ENCODE data around the gene DNAAF6. TPM values are rescaled to one million over a fixed set of nuclear protein-coding genes. Genes with fewer than 3 reads are reported as not detected.
"Not testable (repeated sequence)": the region's sequence is repeated elsewhere in the genome, so short reads cannot be mapped to it uniquely, and the experiment has no call there.

DNAAF6 gene
- total RNA-seq, 1 donor from 2014 or later, result not detected

GRCh38 chrX:107171369-107172102 is 34.9 kb upstream of the DNAAF6 start:
- Histone ChIP-seq H3K27me3 (ENCODE audit: control insufficient read depth, insufficient read depth, low read length) (no peaks in the 10 kb centered on the region), H3K36me3 (ENCODE audit: control insufficient read depth, insufficient read depth, low read length) (no peaks in the 10 kb centered on the region), H3K4me3 (ENCODE audit: low read depth, low read length) (no peak overlapping the region)
- TF ChIP-seq CTCF (IDR thresholded peaks at IDR 0.05; ENCODE audit: insufficient read depth, low read length, severe bottlenecking), result no peak
- DNase-seq (ENCODE audit: low read depth), result peak; percentile 54
- no peak for FAIRE-seq

GRCh38 chrX:107197319-107197718 is 9.1 kb upstream of the DNAAF6 start:
- FAIRE-seq (no peak), DNase-seq (ENCODE audit: low read depth) (no peak)
- Histone ChIP-seq H3K4me3 (ENCODE audit: low read depth, low read length) (no peak overlapping the region), H3K27me3 (ENCODE audit: control insufficient read depth, insufficient read depth, low read length) (no peaks in the 10 kb centered on the region), H3K36me3 (ENCODE audit: control insufficient read depth, insufficient read depth, low read length) (no peaks in the 10 kb centered on the region)
- TF ChIP-seq CTCF (IDR thresholded peaks at IDR 0.05; ENCODE audit: insufficient read depth, low read length, severe bottlenecking), result no peak

GRCh38 chrX:107198074-107198473 is 8.3 kb upstream of the DNAAF6 start:
- DNase-seq (ENCODE audit: low read depth); FAIRE-seq: not testable (repeated sequence)

GRCh38 chrX:107199491-107199890 is 6.9 kb upstream of the DNAAF6 start:
- Histone ChIP-seq H3K36me3 (ENCODE audit: control insufficient read depth, insufficient read depth, low read length) (no peaks in the 10 kb centered on the region), H3K27me3 (ENCODE audit: control insufficient read depth, insufficient read depth, low read length) (no peaks in the 10 kb centered on the region), H3K4me3 (ENCODE audit: low read depth, low read length) (no peak overlapping the region)
- no peak for TF ChIP-seq CTCF (IDR thresholded peaks at IDR 0.05; ENCODE audit: insufficient read depth, low read length, severe bottlenecking)
- FAIRE-seq (no peak), DNase-seq (ENCODE audit: low read depth) (no peak)

More at GRCh38 chrX:107198074-107198473, 8.3 kb upstream of the DNAAF6 start:
- not testable (repeated sequence) for H3K36me3 ChIP-seq (ENCODE audit: control insufficient read depth, insufficient read depth, low read length); H3K4me3 ChIP-seq (ENCODE audit: low read depth, low read length); H3K27me3 ChIP-seq (ENCODE audit: control insufficient read depth, insufficient read depth, low read length)

- Histone ChIP-seq H3K4me3 (ENCODE audit: low read depth, low read length) (no peak overlapping the region), H3K36me3 (ENCODE audit: control insufficient read depth, insufficient read depth, low read length) (no peaks in the 10 kb centered on the region), H3K27me3 (ENCODE audit: control insufficient read depth, insufficient read depth, low read length) (no peaks in the 10 kb centered on the region)
- no peak for TF ChIP-seq CTCF (IDR thresholded peaks at IDR 0.05; ENCODE audit: insufficient read depth, low read length, severe bottlenecking)
- DNase-seq (ENCODE audit: low read depth) (no peak), FAIRE-seq (no peak)
Measured at GRCh38 chrX:107204068-107204605, 2.3 kb upstream of the DNAAF6 start.

- H3K27me3 ChIP-seq (ENCODE audit: control insufficient read depth, insufficient read depth, low read length), result no peaks in the 10 kb centered on the region
- FAIRE-seq, result no peak
- H3K36me3 ChIP-seq (ENCODE audit: control insufficient read depth, insufficient read depth, low read length), result no peaks in the 10 kb centered on the region
- H3K4me3 ChIP-seq (ENCODE audit: low read depth, low read length), result no peak overlapping the region
- DNase-seq (ENCODE audit: low read depth), result no peak
- no peak for TF ChIP-seq CTCF (IDR thresholded peaks at IDR 0.05; ENCODE audit: insufficient read depth, low read length, severe bottlenecking)
Measured at GRCh38 chrX:107206697-107207065, 270 bp downstream of the DNAAF6 start.
